Stimulated activated effector memory CD8-positive, alpha-beta T cell treated with anti-CD3 and anti-CD28 coated beads, Interleukin-12 subunit alpha, Interleukin-12 subunit beta, amount 100 ng/mL, for 72 hours (primary cell): ENCODE data around the gene PTHLH.

ENCODE experiments used
- ATAC-seq: fragments of 150-1000 bp; cut with Tn5 transposase; 2 replicates; pipeline ENCODE4 v1.10.0; 2021
- DNase-seq, 2 donors: peaks; one replicate each; pipeline ENCODE4 v3.0.0; 2021 to 2022; ENCODE audit warnings: low spot score in 2 of 2
- H3K27ac Mint-ChIP-seq: one replicate; pipeline ENCODE4 v1.8.0; 2022; ENCODE audit warnings: mild to moderate bottlenecking, mixed read lengths
- H3K36me3 Mint-ChIP-seq: one replicate; pipeline ENCODE4 v1.8.0; 2022; ENCODE audit warnings: mild to moderate bottlenecking, mixed read lengths
- H3K4me1 Mint-ChIP-seq: one replicate; pipeline ENCODE4 v1.8.0; 2022; ENCODE audit warnings: mixed read lengths
- H3K4me3 Mint-ChIP-seq: one replicate; pipeline ENCODE4 v1.8.0; 2022; ENCODE audit warnings: mild to moderate bottlenecking, mixed read lengths
- H3K9me3 Mint-ChIP-seq: one replicate; pipeline ENCODE4 v1.8.0; 2022; ENCODE audit warnings: mixed read lengths

PTHLH gene

GRCh38 chr12:27972721-27973120, at the start of gene PTHLH:
Gene PTHLH, minus strand, starts transcription at chr12:27972733. Its CDS starts 3,239 bp downstream, at chr12:27969494.
- no peak within 1 kb of the TSS for H3K27ac Mint-ChIP-seq
- no peaks in the 10 kb centered on the region for H3K36me3 Mint-ChIP-seq
- ATAC-seq (no peak), DNase-seq (no peak)
- H3K4me1 Mint-ChIP-seq = peaks cover 23% of the 10 kb centered on the region
- H3K9me3 Mint-ChIP-seq = no peaks in the 10 kb centered on the region
- peak within 1 kb of the TSS; percentile 79 for H3K4me3 Mint-ChIP-seq

GRCh38 chr12:28021704-28022103, 49.2 kb upstream of the PTHLH start:
- Mint-ChIP-seq H3K27ac (no peak overlapping the region), H3K9me3 (no peaks in the 10 kb centered on the region), H3K4me1 (peaks cover 8% of the 10 kb centered on the region), H3K4me3 (no peak overlapping the region), H3K36me3 (no peaks in the 10 kb centered on the region)
- no peak for ATAC-seq
- no peak for DNase-seq

- Mint-ChIP-seq H3K27ac (no peak overlapping the region), H3K4me1 (no peaks in the 10 kb centered on the region), H3K36me3 (no peaks in the 10 kb centered on the region), H3K9me3 (no peaks in the 10 kb centered on the region), H3K4me3 (no peak overlapping the region)
- DNase-seq = no peak
- no peak for ATAC-seq
Observed at GRCh38 chr12:28017873-28018255, 45.3 kb upstream of the PTHLH start.

GRCh38 chr12:28017126-28017872, 44.8 kb upstream of the PTHLH start:
- H3K27ac Mint-ChIP-seq = no peak overlapping the region
- H3K4me1 Mint-ChIP-seq = no peaks in the 10 kb centered on the region
- ATAC-seq = no peak
- no peak for DNase-seq
- H3K36me3 Mint-ChIP-seq = no peaks in the 10 kb centered on the region
- H3K4me3 Mint-ChIP-seq = no peak overlapping the region
- H3K9me3 Mint-ChIP-seq = no peaks in the 10 kb centered on the region

GRCh38 chr12:28015165-28015564, 42.6 kb upstream of the PTHLH start:
- no peak overlapping the region for H3K27ac Mint-ChIP-seq
- H3K9me3 Mint-ChIP-seq = no peaks in the 10 kb centered on the region
- H3K4me1 Mint-ChIP-seq = no peaks in the 10 kb centered on the region
- ATAC-seq = no peak
- no peaks in the 10 kb centered on the region for H3K36me3 Mint-ChIP-seq
- DNase-seq = no peak
- no peak overlapping the region for H3K4me3 Mint-ChIP-seq

- Mint-ChIP-seq H3K4me1 (no peaks in the 10 kb centered on the region), H3K36me3 (no peaks in the 10 kb centered on the region), H3K9me3 (no peaks in the 10 kb centered on the region), H3K27ac (no peak overlapping the region), H3K4me3 (no peak overlapping the region)
- DNase-seq (no peak), ATAC-seq (no peak)
Observed at GRCh38 chr12:28014196-28014595, 41.7 kb upstream of the PTHLH start.

- Mint-ChIP-seq H3K4me3 (no peak overlapping the region), H3K36me3 (no peaks in the 10 kb centered on the region), H3K4me1 (no peaks in the 10 kb centered on the region), H3K27ac (no peak overlapping the region), H3K9me3 (no peaks in the 10 kb centered on the region)
- ATAC-seq (no peak), DNase-seq (no peak)
Observed at GRCh38 chr12:28012333-28012918, 39.9 kb upstream of the PTHLH start.

- no peaks in the 10 kb centered on the region for H3K36me3 Mint-ChIP-seq
- no peaks in the 10 kb centered on the region for H3K4me1 Mint-ChIP-seq
Observed at GRCh38 chr12:28010036-28010435, 37.5 kb upstream of the PTHLH start.

GRCh38 chr12:27999970-28000369, 27.4 kb upstream of the PTHLH start:
- H3K9me3 Mint-ChIP-seq = no peaks in the 10 kb centered on the region
- ATAC-seq (no peak), DNase-seq (no peak)
- H3K36me3 Mint-ChIP-seq = no peaks in the 10 kb centered on the region
- H3K4me3 Mint-ChIP-seq = no peak overlapping the region
- no peak overlapping the region for H3K27ac Mint-ChIP-seq
- no peaks in the 10 kb centered on the region for H3K4me1 Mint-ChIP-seq

More at GRCh38 chr12:28010036-28010435, 37.5 kb upstream of the PTHLH start:
- no peaks in the 10 kb centered on the region for H3K9me3 Mint-ChIP-seq
- no peak for DNase-seq
- H3K27ac Mint-ChIP-seq = no peak overlapping the region
- no peak overlapping the region for H3K4me3 Mint-ChIP-seq
- no peak for ATAC-seq

- Mint-ChIP-seq H3K4me3 (no peak overlapping the region), H3K4me1 (no peaks in the 10 kb centered on the region), H3K27ac (no peak overlapping the region), H3K36me3 (no peaks in the 10 kb centered on the region), H3K9me3 (no peaks in the 10 kb centered on the region)
- DNase-seq = no peak
- ATAC-seq = no peak
Observed at GRCh38 chr12:27999521-27999920, 27.0 kb upstream of the PTHLH start.

- H3K4me3 Mint-ChIP-seq = no peak overlapping the region
- no peak overlapping the region for H3K27ac Mint-ChIP-seq
- H3K9me3 Mint-ChIP-seq = no peaks in the 10 kb centered on the region
- H3K36me3 Mint-ChIP-seq = no peaks in the 10 kb centered on the region
- no peaks in the 10 kb centered on the region for H3K4me1 Mint-ChIP-seq
- DNase-seq (no peak), ATAC-seq (no peak)
Observed at GRCh38 chr12:27998658-27999057, 26.1 kb upstream of the PTHLH start.

GRCh38 chr12:27998170-27998569, 25.6 kb upstream of the PTHLH start:
- no peak for ATAC-seq

GRCh38 chr12:27996761-27997160, 24.2 kb upstream of the PTHLH start:
- ATAC-seq = no peak
- no peak for DNase-seq
- no peaks in the 10 kb centered on the region for H3K9me3 Mint-ChIP-seq
- no peak overlapping the region for H3K27ac Mint-ChIP-seq
- H3K36me3 Mint-ChIP-seq = no peaks in the 10 kb centered on the region
- no peak overlapping the region for H3K4me3 Mint-ChIP-seq
- H3K4me1 Mint-ChIP-seq = no peaks in the 10 kb centered on the region

More at GRCh38 chr12:27998170-27998569, 25.6 kb upstream of the PTHLH start:
- Mint-ChIP-seq H3K4me1 (no peaks in the 10 kb centered on the region), H3K4me3 (no peak overlapping the region), H3K27ac (no peak overlapping the region), H3K9me3 (no peaks in the 10 kb centered on the region), H3K36me3 (no peaks in the 10 kb centered on the region)
- no peak for DNase-seq

- Mint-ChIP-seq H3K9me3 (no peaks in the 10 kb centered on the region), H3K4me1 (no peaks in the 10 kb centered on the region), H3K27ac (no peak overlapping the region), H3K36me3 (no peaks in the 10 kb centered on the region), H3K4me3 (no peak overlapping the region)
- DNase-seq = no peak
- no peak for ATAC-seq
Observed at GRCh38 chr12:27995406-27995805, 22.9 kb upstream of the PTHLH start.

GRCh38 chr12:27988594-27989233, 16.2 kb upstream of the PTHLH start:
- no peaks in the 10 kb centered on the region for H3K9me3 Mint-ChIP-seq
- ATAC-seq (no peak), DNase-seq (no peak)
- no peak overlapping the region for H3K4me3 Mint-ChIP-seq
- H3K4me1 Mint-ChIP-seq = no peaks in the 10 kb centered on the region
- H3K27ac Mint-ChIP-seq = no peak overlapping the region
- no peaks in the 10 kb centered on the region for H3K36me3 Mint-ChIP-seq

GRCh38 chr12:27987331-27987730, 14.8 kb upstream of the PTHLH start:
- Mint-ChIP-seq H3K27ac (no peak overlapping the region), H3K36me3 (no peaks in the 10 kb centered on the region), H3K4me3 (no peak overlapping the region), H3K4me1 (no peaks in the 10 kb centered on the region), H3K9me3 (no peaks in the 10 kb centered on the region)
- DNase-seq = no peak
- ATAC-seq = no peak
